Activated gamma-delta T cell (primary cell): ENCODE data around the gene ASB4.
"Not testable (repeated sequence)": the region's sequence is repeated elsewhere in the genome, so short reads cannot be mapped to it uniquely, and the experiment has no call there.

Source experiments
- DNase-seq: peaks from one replicate; lab custom pipeline; 2025; lab: John Stamatoyannopoulos, UW

ASB4 gene

GRCh38 chr7:95552010-95552926 lies 66.5 kb downstream of the ASB4 start:
- DNase-seq: not testable (repeated sequence)

GRCh38 chr7:95553939-95554338 lies 68.2 kb downstream of the ASB4 start:
- DNase-seq: no peak

GRCh38 chr7:95556777-95557176 lies 71.0 kb downstream of the ASB4 start:
- DNase-seq: no peak

GRCh38 chr7:95558864-95559263 lies 73.1 kb downstream of the ASB4 start:
- no peak for DNase-seq

- DNase-seq: no peak
Observed at GRCh38 chr7:95560674-95561073, 74.9 kb downstream of the ASB4 start.

GRCh38 chr7:95569720-95570119 lies 84.0 kb downstream of the ASB4 start:
- DNase-seq: no peak

GRCh38 chr7:95577137-95577536 lies 91.4 kb downstream of the ASB4 start:
- no peak for DNase-seq

GRCh38 chr7:95578299-95578855 lies 92.6 kb downstream of the ASB4 start:
- no peak for DNase-seq

GRCh38 chr7:95579318-95579717 lies 93.6 kb downstream of the ASB4 start:
- no peak for DNase-seq

- DNase-seq: no peak
Observed at GRCh38 chr7:95581467-95581866, 95.7 kb downstream of the ASB4 start.

GRCh38 chr7:95582578-95583293 lies 97.0 kb downstream of the ASB4 start:
- DNase-seq: no peak

GRCh38 chr7:95583834-95584621 lies 98.3 kb downstream of the ASB4 start:
- no peak for DNase-seq

- DNase-seq: no peak
Observed at GRCh38 chr7:95584769-95585425, 99.2 kb downstream of the ASB4 start.

- no peak for DNase-seq
Observed at GRCh38 chr7:95585426-95585789, 99.7 kb downstream of the ASB4 start.

- DNase-seq: no peak
Observed at GRCh38 chr7:95586951-95587301, 101.2 kb downstream of the ASB4 start.

- no peak for DNase-seq
Observed at GRCh38 chr7:95589031-95589430, 103.3 kb downstream of the ASB4 start.

GRCh38 chr7:95589766-95590165 lies 104.0 kb downstream of the ASB4 start:
- DNase-seq: no peak
